Measurements from ENCODE around the gene NECTIN1. TPM values are rescaled to one million over a fixed set of nuclear protein-coding genes. Genes with fewer than 3 reads are reported as not detected.

The NECTIN1 gene
- total and polyA plus RNA-seq, 2 of the 4 experiments (the other 2 are of a cell fraction): 2.3 to 4.2 TPM

- Histone ChIP-seq H4K5ac (ENCODE audit: low read depth, low read length) (no peak overlapping the region), H3K9me3 (ENCODE audit: control insufficient read depth, insufficient read depth, low read length) (no peaks in the 10 kb centered on the region), H3K9me1 (ENCODE audit: insufficient read depth, low read length) (no peaks in the 10 kb centered on the region; the same call in 1 of the 2 replicates), H3K4me2 (ENCODE audit: low read depth, low read length) (no peak overlapping the region), H3K4me1 (ENCODE audit: control insufficient read depth, insufficient read depth, low read length) (no peaks in the 10 kb centered on the region), H3K23ac (ENCODE audit: low read depth, low read length) (no peak overlapping the region), H4K20me1 (ENCODE audit: insufficient read depth, low read length) (no peaks in the 10 kb centered on the region), H2BK15ac (ENCODE audit: low read depth, low read length) (no peak overlapping the region), H3K56ac (ENCODE audit: extremely low read depth, insufficient read depth, low read length) (no peak overlapping the region), H2BK120ac (ENCODE audit: low read depth, low read length) (no peak overlapping the region), H3K79me1 (ENCODE audit: low read depth in 1 of 2, low read length in 2 of 2) (no peaks in the 10 kb centered on the region), H4K91ac (ENCODE audit: insufficient read depth, low read depth, low read length) (no peak overlapping the region), H3K14ac (replicated peaks; ENCODE audit: low read depth, low read length) (no peak overlapping the region), H2BK20ac (ENCODE audit: low read depth, low read length) (no peak overlapping the region), H3K4me3 (ENCODE audit: insufficient read depth, low read depth, low read length) (no peak overlapping the region), H3K27me3 (ENCODE audit: control insufficient read depth, insufficient read depth, low read length) (peaks cover 24% of the 10 kb centered on the region), H3K36me3 (ENCODE audit: control insufficient read depth, insufficient read depth, low read length) (no peaks in the 10 kb centered on the region), H3K9ac (ENCODE audit: low read depth, low read length) (no peak overlapping the region), H4K8ac (ENCODE audit: low read depth in 2 of 2, low read length in 2 of 2) (no peak overlapping the region), H2BK5ac (ENCODE audit: low read depth, low read length, poor library complexity, severe bottlenecking) (no peak overlapping the region), H3K27ac (ENCODE audit: insufficient read depth, low read length) (no peak overlapping the region), H3K4ac (ENCODE audit: low read depth, low read length) (no peak overlapping the region), H2AK5ac (ENCODE audit: low read depth, low read length) (no peak overlapping the region), H2AFZ (replicated peaks; ENCODE audit: low read length, poor library complexity) (no peak overlapping the region), H2AK9ac (replicated peaks; ENCODE audit: low read depth, low read length, poor library complexity) (no peak overlapping the region), H3K18ac (ENCODE audit: low read depth, low read length) (no peak overlapping the region)
- CTCF ChIA-PET: no interaction called here
- in situ Hi-C loops (cut with MboI; ENCODE audit: low sequenced_read_pairs) (loop anchor here (10.0 kb wide), 1 partner anchor 362 kb away; no protein-coding TSS in a partner anchor), dilution Hi-C loops (cut with HindIII; ENCODE audit: low sequenced_read_pairs, unreplicated experiment) (no loop called here), intact Hi-C loops (cut with micrococcal nuclease) (no loop called here)
- WGBS, 2 experiments (ENCODE audit: extremely low coverage in 2 of 2, insufficient read length in 1 of 2): 87% methylated on average over 9 of the region's 22 CpGs; no CpG with 5 or more reads in 1 of the 2 experiments
- DNase-seq (no peak), ATAC-seq (ENCODE audit: low read depth) (no peak)
- TF ChIP-seq SMC3 (IDR thresholded peaks at IDR 0.05; ENCODE audit: low read depth, low read length) (no peak), RFX5 (IDR thresholded peaks at IDR 0.05; ENCODE audit: low read depth, low read length) (no peak), BHLHE40 (IDR thresholded peaks at IDR 0.05; ENCODE audit: low read depth, low read length) (no peak), MAFK (IDR thresholded peaks at IDR 0.05; ENCODE audit: low read depth, low read length) (no peak), RAD21 (IDR thresholded peaks at IDR 0.05; ENCODE audit: low read length) (no peak), POLR2A (IDR thresholded peaks at IDR 0.05; ENCODE audit: low read depth, low read length) (no peak), FOS (IDR thresholded peaks at IDR 0.05; ENCODE audit: low read depth, low read length) (no peak), RCOR1 (IDR thresholded peaks at IDR 0.05; ENCODE audit: insufficient replicate concordance, low read length) (no peak), CHD1 (IDR thresholded peaks at IDR 0.05; ENCODE audit: low read depth, low read length) (no peak)
- POLR2A ChIA-PET (ENCODE audit: unreplicated experiment): no interaction called here
- BruUV-seq (replicated peaks): no TSS peak
These were observed 75.9 kb downstream of the NECTIN1 start for GRCh38 chr11:119652907-119653659.

All from IMR-90 (cell line).